ENCODE results near the gene SLC2A8.

DNA sequence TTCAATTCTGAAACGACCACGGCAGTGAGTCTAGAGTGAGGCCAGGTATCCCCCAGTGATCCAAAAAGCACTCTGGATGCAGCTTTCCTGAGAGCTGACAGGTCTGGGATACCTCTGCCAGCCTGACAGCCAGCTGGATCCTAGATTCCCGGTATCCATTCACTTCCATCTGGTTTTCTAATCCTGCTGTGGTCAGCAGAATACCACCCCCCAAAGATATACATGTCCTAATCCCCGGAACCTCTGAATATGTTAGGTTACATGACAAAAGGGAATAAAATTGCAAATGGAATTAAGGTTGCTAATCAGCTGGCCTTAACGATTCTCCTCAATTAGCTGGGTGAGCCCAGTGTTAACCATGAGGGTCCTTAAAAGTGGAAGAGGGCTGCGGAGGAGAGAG is 25.8 kb downstream of the SLC2A8 start:
- TF ChIP-seq, protein P1, sequence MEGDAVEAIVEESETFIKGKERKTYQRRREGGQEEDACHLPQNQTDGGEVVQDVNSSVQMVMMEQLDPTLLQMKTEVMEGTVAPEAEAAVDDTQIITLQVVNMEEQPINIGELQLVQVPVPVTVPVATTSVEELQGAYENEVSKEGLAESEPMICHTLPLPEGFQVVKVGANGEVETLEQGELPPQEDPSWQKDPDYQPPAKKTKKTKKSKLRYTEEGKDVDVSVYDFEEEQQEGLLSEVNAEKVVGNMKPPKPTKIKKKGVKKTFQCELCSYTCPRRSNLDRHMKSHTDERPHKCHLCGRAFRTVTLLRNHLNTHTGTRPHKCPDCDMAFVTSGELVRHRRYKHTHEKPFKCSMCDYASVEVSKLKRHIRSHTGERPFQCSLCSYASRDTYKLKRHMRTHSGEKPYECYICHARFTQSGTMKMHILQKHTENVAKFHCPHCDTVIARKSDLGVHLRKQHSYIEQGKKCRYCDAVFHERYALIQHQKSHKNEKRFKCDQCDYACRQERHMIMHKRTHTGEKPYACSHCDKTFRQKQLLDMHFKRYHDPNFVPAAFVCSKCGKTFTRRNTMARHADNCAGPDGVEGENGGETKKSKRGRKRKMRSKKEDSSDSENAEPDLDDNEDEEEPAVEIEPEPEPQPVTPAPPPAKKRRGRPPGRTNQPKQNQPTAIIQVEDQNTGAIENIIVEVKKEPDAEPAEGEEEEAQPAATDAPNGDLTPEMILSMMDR (IDR thresholded peaks at IDR 0.05) = no peak
- no peak for TF ChIP-seq POLR2A (IDR thresholded peaks at IDR 0.05)

All from thyroid gland (tissue), 4 donors.